Stimulated activated naive CD8-positive, alpha-beta T cell treated with anti-CD3 and anti-CD28 coated beads, Interleukin-15, Interleukin-2, amounts not matched to agents 100 U/mL and 50 U/mL, for 24 hours (primary cell): ENCODE measurements around the gene KIF3C.
A peak's percentile ranks its signal among the peaks of the same experiment; 100 is the strongest.
"Not testable (repeated sequence)": the region's sequence is repeated elsewhere in the genome, so short reads cannot be mapped to it uniquely, and the experiment has no call there.

Experiments used
- ATAC-seq: fragments of 150-1000 bp; cut with Tn5 transposase; one replicate; pipeline ENCODE4 v1.10.0; 2021
- DNase-seq: peaks from one replicate; pipeline ENCODE4 v3.0.0; 2021

The KIF3C gene

GRCh38 chr2:25915944-25916772 is 66.1 kb downstream of the KIF3C start:
- peak; percentile 39 for DNase-seq
- ATAC-seq = not testable (repeated sequence)

GRCh38 chr2:25915411-25915810 is 66.9 kb downstream of the KIF3C start:
- ATAC-seq, DNase-seq: not testable (repeated sequence)

GRCh38 chr2:25913696-25913973 is 68.7 kb downstream of the KIF3C start:
- not testable (repeated sequence) for ATAC-seq, DNase-seq

- DNase-seq = no peak
- no peak for ATAC-seq
Measured at GRCh38 chr2:25912851-25913695, 69.2 kb downstream of the KIF3C start.

- ATAC-seq, DNase-seq: not testable (repeated sequence)
Measured at GRCh38 chr2:25909574-25909973, 72.7 kb downstream of the KIF3C start.

- no peak for ATAC-seq
Measured at GRCh38 chr2:25905126-25905525, 77.2 kb downstream of the KIF3C start.

GRCh38 chr2:25903216-25903776 is 79.0 kb downstream of the KIF3C start:
- DNase-seq (no peak), ATAC-seq (peak; percentile 23)

More at GRCh38 chr2:25905126-25905525, 77.2 kb downstream of the KIF3C start:
- no peak for DNase-seq

- no peak for ATAC-seq
- no peak for DNase-seq
Measured at GRCh38 chr2:25899404-25899970, 82.8 kb downstream of the KIF3C start.

GRCh38 chr2:25897506-25897905 is 84.8 kb downstream of the KIF3C start:
- ATAC-seq (no peak), DNase-seq (no peak)

GRCh38 chr2:25896308-25896707 is 86.0 kb downstream of the KIF3C start:
- not testable (repeated sequence) for DNase-seq, ATAC-seq

- DNase-seq = no peak
- ATAC-seq = no peak
Measured at GRCh38 chr2:25895610-25896009, 86.7 kb downstream of the KIF3C start.

GRCh38 chr2:25895018-25895417 is 87.3 kb downstream of the KIF3C start:
- ATAC-seq = no peak
- no peak for DNase-seq

GRCh38 chr2:25894135-25894830 is 88.0 kb downstream of the KIF3C start:
- no peak for ATAC-seq
- DNase-seq = no peak

- ATAC-seq = no peak
Measured at GRCh38 chr2:25891672-25892071, 90.6 kb downstream of the KIF3C start.

GRCh38 chr2:25887624-25888242 is 94.6 kb downstream of the KIF3C start:
- no peak for DNase-seq
- no peak for ATAC-seq

More at GRCh38 chr2:25891672-25892071, 90.6 kb downstream of the KIF3C start:
- DNase-seq = no peak

GRCh38 chr2:25885933-25886332 is 96.4 kb downstream of the KIF3C start:
- ATAC-seq = no peak
- no peak for DNase-seq

GRCh38 chr2:25881764-25882163 is 100.5 kb downstream of the KIF3C start:
- DNase-seq (no peak), ATAC-seq (no peak)

- ATAC-seq (no peak), DNase-seq (no peak)
Measured at GRCh38 chr2:25879133-25879730, 103.1 kb downstream of the KIF3C start.

- peak; percentile 98 for DNase-seq
- peak; percentile 92 for ATAC-seq
Measured at GRCh38 chr2:25878361-25879132, 103.8 kb downstream of the KIF3C start, which contains the start of gene ASXL2. ASXL2 (minus strand) TSS chr2:25878487; CDS start chr2:25878222, 265 bp downstream.
